Activated CD8-positive, alpha-beta memory T cell treated with anti-CD3 and anti-CD28 coated beads for 48 hours (primary cell): ENCODE data around the gene PRDM11.

Experiments used
- DNase-seq, 3 experiments: peaks; one replicate each; pipeline ENCODE4 v3.0.0-alpha.2; 2020; ENCODE audit warnings: low read depth in 2 of 3, low spot score in 2 of 3

Gene PRDM11

GRCh38 chr11:45174168-45174835 lies 27.9 kb downstream of the PRDM11 start:
- no peak for DNase-seq

GRCh38 chr11:45174963-45175362 lies 28.5 kb downstream of the PRDM11 start:
- DNase-seq, result no peak

DNA sequence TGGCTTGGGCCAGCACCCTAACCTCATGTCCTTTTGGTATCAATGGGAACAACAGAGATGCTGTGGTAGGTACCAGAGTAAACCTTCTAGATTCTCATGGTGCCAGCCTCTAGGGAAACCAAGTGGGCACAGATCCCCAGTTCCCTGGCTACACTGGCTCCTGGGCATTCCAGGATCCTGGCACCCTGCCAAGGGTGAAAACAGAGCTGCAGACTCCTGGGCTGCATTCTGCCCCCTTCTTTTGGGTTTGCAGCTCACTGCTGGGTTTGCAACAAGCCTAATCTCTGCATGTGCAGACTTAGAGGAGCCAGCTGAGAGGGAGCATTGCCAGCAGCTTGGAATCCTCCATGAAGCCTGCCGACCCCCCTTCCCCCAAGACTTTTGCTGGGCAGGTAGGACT lies 30.6 kb downstream of the PRDM11 start:
- no peak for DNase-seq

DNA sequence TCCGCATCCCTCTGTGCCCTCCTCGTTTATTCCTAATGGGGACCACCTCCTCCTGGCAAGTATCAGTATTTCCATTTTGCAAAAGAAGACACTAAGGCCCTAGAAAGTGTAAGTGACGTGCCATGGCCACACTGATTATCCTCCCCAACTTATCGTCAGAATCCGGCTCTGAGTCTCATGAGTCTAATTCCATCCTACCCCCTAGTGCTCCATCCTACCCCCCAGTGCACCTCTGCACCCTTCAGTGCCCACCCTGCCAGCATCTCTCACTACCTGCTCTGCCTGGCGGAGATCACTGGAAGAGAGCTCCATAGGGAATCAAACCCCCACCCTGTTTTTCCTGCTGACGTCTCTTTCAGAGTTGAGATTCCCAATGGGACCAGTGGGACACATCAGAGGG lies 31.8 kb downstream of the PRDM11 start:
- no peak for DNase-seq

DNA sequence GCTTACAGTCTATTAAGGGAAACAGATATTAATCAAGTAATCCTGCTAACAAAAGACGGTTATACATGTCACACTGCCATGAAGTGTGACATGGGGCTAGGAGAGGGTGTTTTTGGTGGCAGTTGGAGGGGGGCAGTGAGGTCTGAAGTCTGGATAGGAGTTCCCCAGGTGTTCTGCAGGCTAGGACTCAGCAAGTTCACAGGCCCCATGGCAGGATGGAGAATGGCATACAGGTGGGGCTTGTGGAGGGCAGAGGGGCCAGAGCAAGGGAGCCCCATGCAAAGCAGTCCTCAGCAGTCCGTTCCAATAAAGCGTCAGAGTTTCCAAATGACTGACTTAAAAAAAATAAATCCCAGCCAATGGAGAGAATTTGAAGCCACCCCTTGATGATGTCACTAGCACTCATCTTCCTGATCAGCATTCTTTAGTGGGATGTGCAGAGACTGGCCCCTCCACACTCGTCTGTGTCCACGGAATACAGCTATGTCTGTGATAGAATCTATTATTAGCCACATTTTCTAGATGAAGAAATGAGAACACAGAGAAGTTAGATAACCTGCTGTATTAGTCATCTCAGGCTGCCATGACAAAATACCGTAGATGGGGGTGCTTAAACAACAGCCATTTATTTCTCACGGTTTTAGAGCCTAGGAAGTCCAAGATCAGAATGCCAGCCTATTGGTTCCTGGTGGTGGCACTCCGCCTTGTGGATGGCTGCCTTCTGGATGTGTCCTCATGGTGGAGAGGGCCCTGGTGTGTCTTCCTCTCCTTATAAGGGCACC lies 32.6 kb downstream of the PRDM11 start:
- DNase-seq, result no peak

GRCh38 chr11:45179686-45180178 lies 33.3 kb downstream of the PRDM11 start:
- DNase-seq, result no peak

GRCh38 chr11:45180179-45180847 lies 33.9 kb downstream of the PRDM11 start:
- no peak for DNase-seq

DNA sequence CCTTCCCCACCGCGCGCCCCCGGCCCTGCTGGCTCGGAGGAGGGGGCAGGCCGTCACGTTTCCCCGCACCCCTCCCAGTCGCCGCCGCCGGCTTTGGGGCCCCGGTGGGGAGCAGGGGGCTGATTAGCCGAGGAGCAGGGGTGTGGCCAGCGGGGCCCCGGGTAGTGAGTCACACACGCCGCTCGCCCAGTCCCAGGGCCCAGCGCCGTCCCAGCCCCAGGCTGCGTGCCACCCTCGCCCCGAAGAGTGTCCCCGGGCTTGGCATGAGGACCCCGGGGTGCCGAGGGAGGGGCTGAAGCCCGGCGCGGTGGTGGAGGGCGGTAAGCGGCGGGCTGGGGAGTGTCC lies 34.4 kb downstream of the PRDM11 start:
- peak in 2 of 3 experiments; percentile 14 to 28 for DNase-seq

DNA sequence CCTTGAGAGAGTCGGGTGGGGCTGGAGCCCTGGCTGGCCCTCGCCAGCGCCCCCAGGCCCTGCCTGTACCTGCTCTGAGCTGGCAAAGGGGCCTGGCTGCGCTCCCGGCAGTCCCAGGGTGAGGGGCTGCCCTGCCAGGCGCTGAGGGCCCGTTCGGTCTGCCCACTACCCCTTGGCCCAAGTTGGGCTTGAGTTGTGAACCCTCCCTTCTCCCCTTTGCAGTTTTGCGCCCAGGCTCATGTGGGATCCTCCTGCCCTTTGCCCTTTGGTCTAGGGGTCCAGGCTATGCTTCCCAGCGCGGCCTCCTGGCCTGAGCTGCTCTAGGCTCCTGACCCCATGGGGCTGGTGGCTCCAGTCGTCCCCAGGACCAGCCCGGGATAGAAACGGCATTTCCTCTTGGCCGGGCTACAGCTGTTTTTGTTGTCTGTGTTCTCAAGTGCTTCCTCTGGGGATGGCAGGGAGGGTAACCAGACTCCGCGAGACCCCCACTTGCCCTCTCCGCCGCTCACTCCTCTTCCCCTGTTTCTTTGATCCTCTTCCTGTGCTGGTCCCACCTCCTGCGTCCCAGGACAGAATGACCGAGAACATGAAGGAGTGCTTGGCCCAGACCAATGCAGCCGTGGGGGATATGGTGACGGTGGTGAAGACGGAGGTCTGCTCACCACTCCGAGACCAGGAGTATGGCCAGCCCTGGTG lies 34.9 kb downstream of the PRDM11 start:
- no peak for DNase-seq

DNA sequence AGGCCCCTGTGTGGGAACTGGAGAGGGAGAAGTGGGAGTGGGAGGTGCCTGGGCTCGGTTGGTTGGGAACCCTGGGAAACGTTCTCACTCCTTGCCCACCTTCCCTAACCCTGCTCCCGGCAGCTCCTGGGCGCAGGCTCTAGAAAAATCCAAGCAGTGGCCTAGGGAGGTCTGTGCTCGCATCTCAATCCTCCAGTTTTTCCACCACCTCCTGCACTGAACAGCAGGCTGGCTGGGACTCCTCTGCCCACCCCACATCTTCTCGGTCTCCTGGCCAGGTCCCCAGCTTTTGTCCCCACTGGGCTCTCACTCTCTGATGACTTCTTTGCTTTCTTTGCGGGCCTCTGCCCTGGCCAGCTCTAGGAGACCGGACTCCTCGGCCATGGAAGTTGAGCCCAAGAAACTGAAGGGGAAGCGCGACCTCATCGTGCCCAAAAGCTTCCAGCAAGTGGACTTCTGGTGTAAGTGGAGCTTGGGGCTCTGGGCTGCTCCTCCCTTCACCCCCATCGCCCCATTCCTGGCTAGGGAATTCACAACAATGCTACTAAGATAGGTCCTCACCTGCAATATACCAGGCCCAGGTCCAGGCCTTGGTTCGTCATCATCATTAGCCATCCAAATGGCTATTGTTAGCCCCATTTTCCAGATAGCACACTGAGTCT lies 35.6 kb downstream of the PRDM11 start:
- DNase-seq, result no peak

DNA sequence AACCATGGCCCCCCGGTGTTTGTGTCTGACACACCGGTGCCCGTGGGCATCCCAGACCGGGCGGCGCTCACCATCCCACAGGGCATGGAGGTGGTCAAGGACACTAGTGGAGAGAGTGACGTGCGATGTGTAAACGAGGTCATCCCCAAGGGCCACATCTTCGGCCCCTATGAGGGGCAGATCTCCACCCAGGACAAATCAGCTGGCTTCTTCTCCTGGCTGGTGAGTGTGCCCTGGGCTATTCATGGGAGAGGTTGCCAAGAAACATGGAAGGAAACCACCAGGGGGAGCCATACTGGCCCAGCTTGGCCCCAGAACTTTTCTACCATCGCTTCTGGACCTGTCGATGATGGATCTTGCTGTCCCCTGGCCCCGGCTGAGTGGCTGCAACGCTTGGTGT lies 36.5 kb downstream of the PRDM11 start:
- no peak for DNase-seq

DNA sequence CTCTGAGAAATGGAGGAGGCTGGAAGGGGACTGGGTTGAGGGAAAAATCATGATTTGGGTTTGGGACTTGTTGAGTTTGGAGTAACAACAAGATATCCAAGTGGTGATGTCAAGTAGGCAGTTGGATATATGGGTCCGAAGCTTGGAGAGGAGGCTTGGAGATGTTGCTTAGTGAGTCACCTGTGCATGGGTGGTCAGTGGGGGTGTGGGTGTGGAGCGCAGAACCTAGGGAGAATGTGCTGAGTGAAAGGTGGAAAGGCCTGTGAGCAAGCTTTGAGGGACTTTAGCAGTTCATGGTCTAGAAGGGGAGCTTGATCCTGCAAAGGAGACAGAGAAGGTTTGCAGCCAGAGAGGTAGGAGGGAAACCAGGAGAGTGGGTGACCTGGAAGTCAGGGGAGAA lies 38.2 kb downstream of the PRDM11 start:
- DNase-seq, result no peak

DNA sequence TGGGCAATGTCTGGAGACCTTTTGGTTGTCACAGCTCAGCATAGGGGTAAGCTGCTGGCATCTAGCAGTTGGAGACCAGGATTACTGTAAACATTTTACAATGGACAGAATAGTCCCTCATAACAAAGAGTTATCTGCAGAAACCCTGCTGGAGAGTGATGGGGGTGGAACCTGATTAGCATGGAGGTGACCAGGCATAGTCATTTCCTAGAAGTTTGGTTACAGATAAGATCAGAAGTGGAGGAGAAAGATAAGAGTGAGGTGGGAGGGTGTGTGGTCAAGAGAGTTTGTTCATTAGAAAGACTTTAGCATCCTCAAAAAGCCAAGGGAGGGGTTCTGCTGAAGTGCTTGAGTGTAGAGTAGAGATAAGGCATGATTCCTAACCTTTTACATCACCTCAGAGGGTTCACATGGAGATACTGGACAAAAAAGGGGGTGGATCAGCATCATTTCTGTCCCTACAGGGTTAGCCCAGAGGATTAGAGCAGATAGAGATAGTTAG lies 38.8 kb downstream of the PRDM11 start:
- DNase-seq, result no peak

DNA sequence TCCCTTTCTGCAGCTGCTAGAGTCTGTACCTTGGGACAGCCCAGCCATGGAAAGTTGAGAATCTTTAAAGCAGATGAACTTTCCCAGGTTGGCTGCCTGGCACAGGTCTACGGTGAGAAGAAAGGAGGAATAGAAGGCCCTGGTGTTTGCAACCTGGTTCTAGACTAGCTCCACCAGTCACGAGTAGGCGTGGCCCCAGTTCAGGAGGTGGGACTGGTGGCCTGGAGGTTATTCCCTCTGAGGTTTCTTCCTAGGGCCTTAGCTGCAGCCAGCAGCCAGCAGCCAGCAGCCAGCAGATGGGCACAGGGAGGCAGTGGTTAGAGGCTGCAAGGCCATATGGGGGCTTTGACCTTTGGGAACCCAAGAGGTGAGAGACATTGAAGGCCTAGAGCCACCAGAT lies 40.9 kb downstream of the PRDM11 start:
- no peak for DNase-seq

- no peak for DNase-seq
Observed at GRCh38 chr11:45188127-45188526, 41.7 kb downstream of the PRDM11 start.

DNA sequence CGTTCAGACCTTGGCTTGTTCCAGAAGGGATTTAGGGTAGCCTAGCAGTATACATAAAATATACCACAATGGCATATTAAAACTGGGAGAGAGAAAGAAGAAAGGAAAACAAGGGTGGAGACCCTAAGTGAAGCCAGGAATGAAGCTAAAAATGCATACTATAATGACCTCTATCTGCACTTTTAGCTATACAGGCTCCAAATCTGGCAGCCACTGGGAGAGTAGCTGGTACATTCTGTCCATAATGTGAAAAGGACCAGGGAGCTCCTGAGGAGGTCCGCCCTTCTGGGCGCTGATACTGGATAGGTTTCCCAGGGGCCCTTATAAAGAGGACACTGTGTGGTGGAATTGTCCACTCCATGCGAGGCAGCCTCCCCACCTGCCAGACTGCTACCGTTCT lies 42.8 kb downstream of the PRDM11 start:
- no peak for DNase-seq

GRCh38 chr11:45193695-45194094 lies 47.3 kb downstream of the PRDM11 start:
- DNase-seq, result no peak

- DNase-seq, result no peak
Observed at GRCh38 chr11:45204761-45205160, 58.3 kb downstream of the PRDM11 start.

- DNase-seq, result no peak
Observed at GRCh38 chr11:45205978-45206377, 59.5 kb downstream of the PRDM11 start.

- DNase-seq, result no peak
Observed at GRCh38 chr11:45208135-45208534, 61.7 kb downstream of the PRDM11 start.
